Measurements from ENCODE around the gene SLC24A1. TPM values are rescaled to one million over a fixed set of nuclear protein-coding genes. Genes with fewer than 3 reads are reported as not detected.

Gene SLC24A1
- total and polyA plus RNA-seq, 10 of the 15 experiments (the other 5 are each of a cell fraction or from before 2014, with no cell fraction given), result 1.4 to 5.8 (median 3.3) TPM

DNA sequence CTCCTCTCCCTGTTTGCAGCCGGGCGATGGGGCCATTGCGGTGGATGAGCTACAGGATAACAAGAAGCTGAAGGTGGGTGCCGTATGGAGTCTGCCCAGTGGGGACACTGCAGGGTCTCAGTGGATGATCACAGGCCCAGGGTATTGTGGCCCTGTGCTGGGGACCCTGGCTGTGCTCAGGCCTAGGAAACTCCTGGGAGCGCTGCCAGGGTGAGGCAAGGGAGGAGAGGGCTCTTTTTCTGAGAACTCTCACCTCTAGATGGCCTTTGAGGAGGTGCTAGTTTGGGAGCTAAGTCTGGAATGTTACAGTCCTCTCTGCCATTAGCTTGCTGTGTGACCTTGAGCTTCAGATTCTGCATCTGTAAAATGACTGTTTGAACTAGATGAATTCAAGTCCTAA lies 16.4 kb downstream of the SLC24A1 start:
- intact Hi-C loops (cut with micrococcal nuclease; ENCODE audit: unreplicated experiment), result loop anchor here (5.0 to 10.0 kb wide), 4 partner anchors 194 to 649 kb away; no protein-coding TSS in a partner anchor
- POLR2A ChIA-PET, result interaction anchor here (0.7 to 1.3 kb wide), 2 partner anchors 197 to 232 kb away, joined by 3 to 6 read pairs; no protein-coding TSS in a partner anchor
- Histone ChIP-seq H2AFZ (ENCODE audit: control insufficient read depth, low read depth, low read length) (no peak overlapping the region), H3K9me3 (replicated peaks; ENCODE audit: control insufficient read depth, insufficient read depth, low read length) (no peaks in the 10 kb centered on the region), H3K79me2 (ENCODE audit: control insufficient read depth, insufficient read depth, low read length) (no peaks in the 10 kb centered on the region), H3K4me1 (ENCODE audit: control insufficient read depth, insufficient read depth, low read length) (no peaks in the 10 kb centered on the region), H3K4me2 (ENCODE audit: control insufficient read depth, insufficient read depth) (no peak overlapping the region), H4K20me1 (ENCODE audit: control insufficient read depth, insufficient read depth) (no peaks in the 10 kb centered on the region), H3K36me3 (ENCODE audit: control insufficient read depth in 2 of 2, insufficient read depth in 2 of 2, low read length in 1 of 2) (no peaks in the 10 kb centered on the region), H3K27me3 (replicated peaks in 1 of 2; ENCODE audit: control insufficient read depth in 2 of 2, insufficient read depth in 2 of 2, low read length in 1 of 2) (no peaks in the 10 kb centered on the region), H3K27ac (ENCODE audit: control insufficient read depth, insufficient read depth) (no peak overlapping the region), H3K9ac (ENCODE audit: control insufficient read depth, insufficient read depth, low read length) (no peak overlapping the region), H3K4me3 (no peak overlapping the region)
- CTCF ChIA-PET, result interaction anchor here (0.6 to 15.8 kb wide), 29 partner anchors 9 to 650 kb away, joined by 3 to 192 read pairs (median 7); partner anchors contain the start of genes HACD3 and INTS14
- RAD21 ChIA-PET (ENCODE audit: unreplicated experiment), result interaction anchor here (1.1 to 8.2 kb wide), 5 partner anchors 27 to 231 kb away, joined by 3 to 69 read pairs (median 5); partner anchors contain the start of genes INTS14 and RAB11A
- ATAC-seq (no peak), FAIRE-seq (no peak), DNase-seq (ENCODE audit: low read depth, low spot score) (no peak)
- TF ChIP-seq ZBED1 (IDR thresholded peaks at IDR 0.05; ENCODE audit: borderline replicate concordance) (no peak), ZNF622 (IDR thresholded peaks at IDR 0.05) (no peak), ATF7 (IDR thresholded peaks at IDR 0.05; ENCODE audit: low read depth) (no peak), POLR2A (IDR thresholded peaks at IDR 0.05; ENCODE audit: low read depth, low read length) (peak; percentile 13; the same call in 1 of the 2 replicates), NR2C1 (IDR thresholded peaks at IDR 0.05) (no peak), E4F1 (IDR thresholded peaks at IDR 0.05; ENCODE audit: borderline replicate concordance, partially characterized antibody) (no peak), ETV6 (conservative IDR thresholded peaks at IDR 0.05 in 1 of 2, IDR thresholded peaks at IDR 0.05 in 1 of 2; ENCODE audit: borderline replicate concordance in 1 of 2, low read depth in 1 of 2) (no peak), ZBTB11 (CRISPR knock-in tag; IDR thresholded peaks at IDR 0.05) (no peak)
- TF ChIP-seq, protein P1, sequence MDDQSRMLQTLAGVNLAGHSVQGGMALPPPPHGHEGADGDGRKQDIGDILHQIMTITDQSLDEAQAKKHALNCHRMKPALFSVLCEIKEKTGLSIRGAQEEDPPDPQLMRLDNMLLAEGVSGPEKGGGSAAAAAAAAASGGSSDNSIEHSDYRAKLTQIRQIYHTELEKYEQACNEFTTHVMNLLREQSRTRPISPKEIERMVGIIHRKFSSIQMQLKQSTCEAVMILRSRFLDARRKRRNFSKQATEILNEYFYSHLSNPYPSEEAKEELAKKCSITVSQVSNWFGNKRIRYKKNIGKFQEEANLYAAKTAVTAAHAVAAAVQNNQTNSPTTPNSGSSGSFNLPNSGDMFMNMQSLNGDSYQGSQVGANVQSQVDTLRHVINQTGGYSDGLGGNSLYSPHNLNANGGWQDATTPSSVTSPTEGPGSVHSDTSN (IDR thresholded peaks at IDR 0.05; ENCODE audit: insufficient replicate concordance, low read depth, low read length), result no peak
- in situ Hi-C loops (cut with MboI), result no loop called here
- 98% methylated on average over 5 of the region's 5 CpGs for WGBS (ENCODE audit: insufficient coverage, insufficient replicate concordance, low lambda C conversion rate, missing lambda C conversion rate)
- SMC1A ChIA-PET (ENCODE audit: uncharacterized antibody, unreplicated experiment), result interaction anchor here (0.7 to 3.6 kb wide), 16 partner anchors 9 to 279 kb away, joined by 3 to 43 read pairs (median 3); partner anchors contain the start of gene INTS14
- no TSS peak for BruUV-seq (replicated peaks)
